Ishikawa (cell line): ENCODE measurements around the gene MIA2.

ENCODE experiments used
- CEBPB ChIP-seq: IDR thresholded peaks from 2 replicates; pipeline ENCODE4 v1.6.1; 2012
- CREB1 ChIP-seq: IDR thresholded peaks from 2 replicates; pipeline ENCODE4 v1.6.1; 2012; ENCODE audit warnings: low read depth
- EGR1 ChIP-seq: IDR thresholded peaks from 2 replicates; pipeline ENCODE4 v1.6.1; 2012
- EP300 ChIP-seq: IDR thresholded peaks from 2 replicates; pipeline ENCODE4 v1.6.1; 2012; ENCODE audit warnings: borderline replicate concordance
- FOXM1 ChIP-seq: IDR thresholded peaks from 2 replicates; pipeline ENCODE4 v1.6.1; 2012; ENCODE audit warnings: low read depth, borderline replicate concordance
- NFIC ChIP-seq: IDR thresholded peaks from 2 replicates; pipeline ENCODE4 v1.6.1; 2012
- RAD21 ChIP-seq: IDR thresholded peaks from 2 replicates; pipeline ENCODE4 v1.6.1; 2012; ENCODE audit warnings: low read depth
- TAF1 ChIP-seq: IDR thresholded peaks from 2 replicates; pipeline ENCODE4 v1.6.1; 2012; ENCODE audit warnings: low read depth, mild to moderate bottlenecking
- TCF12 ChIP-seq: IDR thresholded peaks from 2 replicates; pipeline ENCODE4 v1.6.1; 2012; ENCODE audit warnings: low read depth
- TEAD4 ChIP-seq: IDR thresholded peaks from 2 replicates; pipeline ENCODE4 v1.6.1; 2012
- YY1 ChIP-seq: IDR thresholded peaks from 2 replicates; pipeline ENCODE4 v1.6.1; 2012; ENCODE audit warnings: low read depth
- ZBTB7A ChIP-seq: IDR thresholded peaks from 2 replicates; pipeline ENCODE4 v1.6.1; 2012; ENCODE audit warnings: low read depth
- TF ChIP-seq, protein P1 (sequence below): IDR thresholded peaks from 2 replicates; pipeline ENCODE4 v1.6.1; 2012
- TF ChIP-seq, protein P2 (sequence below): IDR thresholded peaks from 2 replicates; pipeline ENCODE4 v1.6.1; 2012
- TF ChIP-seq, protein P3 (sequence below): IDR thresholded peaks from 2 replicates; pipeline ENCODE4 v1.6.1; 2012; ENCODE audit warnings: low read depth, mild to moderate bottlenecking

MIA2 gene

DNA sequence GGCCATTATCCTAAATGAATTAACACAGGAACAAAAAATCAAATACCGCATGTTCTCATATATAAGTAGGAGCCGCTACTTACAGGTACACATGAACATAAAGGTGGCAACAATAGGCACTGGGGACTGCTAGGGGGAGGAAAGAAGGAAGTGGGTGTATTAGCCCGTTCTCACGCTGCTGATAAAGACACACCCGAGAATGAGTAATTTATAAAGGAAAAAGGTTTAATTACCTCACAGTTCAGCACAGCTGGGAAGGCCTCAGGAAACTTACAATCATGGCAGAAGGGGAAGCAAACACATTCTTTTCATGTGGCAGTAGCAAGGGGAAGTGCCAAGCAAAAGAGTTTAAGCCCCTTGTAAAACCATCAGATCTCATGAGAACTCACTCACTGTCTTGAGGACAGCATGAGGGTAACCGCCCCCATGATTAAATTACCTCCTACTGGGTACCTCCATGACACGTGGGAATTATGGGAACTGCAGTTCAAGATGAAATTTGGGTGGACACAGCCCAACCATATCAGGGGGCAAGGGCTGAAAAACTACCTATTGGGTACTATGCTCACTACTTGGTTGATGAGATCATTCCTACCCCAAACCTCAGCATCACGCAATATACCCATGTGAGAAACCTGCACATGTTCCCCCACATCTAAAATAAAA is 16.4 kb upstream of the MIA2 start:
- TF ChIP-seq CREB1 (no peak), YY1 (no peak), FOXM1 (no peak), TCF12 (no peak), CEBPB (no peak), NFIC (no peak), TEAD4 (no peak), ZBTB7A (no peak), EGR1 (no peak), RAD21 (no peak), TAF1 (no peak), EP300 (no peak)
- TF ChIP-seq, protein P1, sequence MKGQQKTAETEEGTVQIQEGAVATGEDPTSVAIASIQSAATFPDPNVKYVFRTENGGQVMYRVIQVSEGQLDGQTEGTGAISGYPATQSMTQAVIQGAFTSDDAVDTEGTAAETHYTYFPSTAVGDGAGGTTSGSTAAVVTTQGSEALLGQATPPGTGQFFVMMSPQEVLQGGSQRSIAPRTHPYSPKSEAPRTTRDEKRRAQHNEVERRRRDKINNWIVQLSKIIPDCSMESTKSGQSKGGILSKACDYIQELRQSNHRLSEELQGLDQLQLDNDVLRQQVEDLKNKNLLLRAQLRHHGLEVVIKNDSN = no peak
- TF ChIP-seq, protein P2, sequence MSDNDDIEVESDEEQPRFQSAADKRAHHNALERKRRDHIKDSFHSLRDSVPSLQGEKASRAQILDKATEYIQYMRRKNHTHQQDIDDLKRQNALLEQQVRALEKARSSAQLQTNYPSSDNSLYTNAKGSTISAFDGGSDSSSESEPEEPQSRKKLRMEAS = no peak
- TF ChIP-seq, protein P3, sequence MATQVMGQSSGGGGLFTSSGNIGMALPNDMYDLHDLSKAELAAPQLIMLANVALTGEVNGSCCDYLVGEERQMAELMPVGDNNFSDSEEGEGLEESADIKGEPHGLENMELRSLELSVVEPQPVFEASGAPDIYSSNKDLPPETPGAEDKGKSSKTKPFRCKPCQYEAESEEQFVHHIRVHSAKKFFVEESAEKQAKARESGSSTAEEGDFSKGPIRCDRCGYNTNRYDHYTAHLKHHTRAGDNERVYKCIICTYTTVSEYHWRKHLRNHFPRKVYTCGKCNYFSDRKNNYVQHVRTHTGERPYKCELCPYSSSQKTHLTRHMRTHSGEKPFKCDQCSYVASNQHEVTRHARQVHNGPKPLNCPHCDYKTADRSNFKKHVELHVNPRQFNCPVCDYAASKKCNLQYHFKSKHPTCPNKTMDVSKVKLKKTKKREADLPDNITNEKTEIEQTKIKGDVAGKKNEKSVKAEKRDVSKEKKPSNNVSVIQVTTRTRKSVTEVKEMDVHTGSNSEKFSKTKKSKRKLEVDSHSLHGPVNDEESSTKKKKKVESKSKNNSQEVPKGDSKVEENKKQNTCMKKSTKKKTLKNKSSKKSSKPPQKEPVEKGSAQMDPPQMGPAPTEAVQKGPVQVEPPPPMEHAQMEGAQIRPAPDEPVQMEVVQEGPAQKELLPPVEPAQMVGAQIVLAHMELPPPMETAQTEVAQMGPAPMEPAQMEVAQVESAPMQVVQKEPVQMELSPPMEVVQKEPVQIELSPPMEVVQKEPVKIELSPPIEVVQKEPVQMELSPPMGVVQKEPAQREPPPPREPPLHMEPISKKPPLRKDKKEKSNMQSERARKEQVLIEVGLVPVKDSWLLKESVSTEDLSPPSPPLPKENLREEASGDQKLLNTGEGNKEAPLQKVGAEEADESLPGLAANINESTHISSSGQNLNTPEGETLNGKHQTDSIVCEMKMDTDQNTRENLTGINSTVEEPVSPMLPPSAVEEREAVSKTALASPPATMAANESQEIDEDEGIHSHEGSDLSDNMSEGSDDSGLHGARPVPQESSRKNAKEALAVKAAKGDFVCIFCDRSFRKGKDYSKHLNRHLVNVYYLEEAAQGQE = no peak

DNA sequence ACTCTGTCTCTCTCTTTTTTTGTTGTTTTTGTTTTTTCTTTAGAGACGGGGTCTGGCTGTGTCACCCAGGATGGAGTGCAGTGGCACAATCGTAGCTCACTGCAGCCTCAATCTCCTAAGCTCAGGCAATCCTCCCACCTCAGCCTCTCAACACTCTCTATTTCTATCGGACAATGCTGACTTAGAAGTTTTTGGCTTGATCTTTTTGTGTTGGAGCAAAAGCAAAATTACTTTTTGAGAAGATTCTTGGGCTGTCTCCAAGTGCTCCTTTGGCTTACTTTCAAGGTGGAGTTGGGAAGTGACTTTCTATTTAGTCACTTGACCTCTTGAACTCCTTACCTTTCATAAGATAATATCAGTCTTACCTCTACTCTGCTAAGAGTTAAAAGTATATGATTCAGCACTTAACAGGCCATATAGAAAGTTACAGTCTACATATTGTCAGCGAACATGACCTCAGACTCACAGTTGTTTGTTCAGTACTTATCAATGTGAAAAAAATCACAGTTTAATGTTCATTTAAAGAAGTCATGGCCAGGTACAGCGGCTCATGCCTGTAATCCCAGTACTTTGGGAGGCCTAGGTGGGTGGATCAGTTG is 15.4 kb upstream of the MIA2 start:
- TF ChIP-seq, protein P1 = no peak
- TF ChIP-seq TCF12 (no peak), EGR1 (no peak), FOXM1 (no peak), EP300 (no peak), CEBPB (no peak), TEAD4 (no peak), NFIC (no peak), YY1 (no peak), TAF1 (no peak), RAD21 (no peak), ZBTB7A (no peak), CREB1 (no peak)
- TF ChIP-seq, protein P3 = no peak
- TF ChIP-seq, protein P2 = no peak

DNA sequence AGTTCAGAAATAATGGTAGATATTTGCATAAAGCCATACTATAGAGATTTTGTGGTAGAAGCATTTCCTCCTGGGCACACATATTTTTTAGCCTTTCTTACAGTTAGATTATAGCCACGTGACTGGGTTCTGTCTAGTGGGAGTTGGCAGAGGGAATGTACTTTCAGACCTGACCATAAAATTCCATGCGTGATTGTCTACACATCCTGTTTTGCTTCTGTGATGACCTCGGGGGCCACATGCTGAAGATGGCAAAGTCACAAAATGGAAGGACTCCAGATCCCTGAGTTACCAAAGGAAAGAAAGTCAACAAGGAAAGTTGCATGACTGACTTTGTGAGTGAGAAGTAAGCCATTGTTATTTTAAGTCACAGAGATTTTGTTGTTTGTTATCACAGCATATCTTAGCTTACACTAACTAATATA is 14.6 kb upstream of the MIA2 start:
- no peak for TF ChIP-seq ZBTB7A
- TF ChIP-seq, protein P2 = no peak

DNA sequence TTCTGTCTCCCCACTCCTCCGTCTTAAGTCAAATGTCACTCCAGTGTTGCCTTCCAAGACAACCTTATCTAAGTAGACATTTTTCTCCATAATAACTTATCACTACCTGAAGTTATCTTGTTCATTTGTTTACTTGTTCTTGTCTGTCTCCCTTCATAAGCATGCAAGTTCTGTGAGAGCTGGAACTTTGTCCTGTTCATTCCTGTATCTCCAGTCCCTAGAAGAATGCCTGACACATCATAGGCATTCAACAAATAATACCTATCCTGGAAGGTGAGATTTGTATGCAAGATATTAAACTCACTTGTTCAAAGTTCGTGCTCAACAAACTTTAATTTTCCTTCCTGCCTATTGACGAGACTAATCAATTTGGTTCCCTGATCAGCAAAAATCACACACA is 5.7 kb upstream of the MIA2 start:
- TF ChIP-seq, protein P3 = no peak
- TF ChIP-seq TAF1 (no peak), TCF12 (no peak), ZBTB7A (no peak), NFIC (no peak), CREB1 (no peak), EGR1 (no peak)
